Measurements from ENCODE around the gene POLD1.

The POLD1 gene

GRCh38 chr19:50392759-50393158 is 8.6 kb downstream of the POLD1 start:
- DNase-seq: no peak

GRCh38 chr19:50393589-50393988 is 9.4 kb downstream of the POLD1 start:
- DNase-seq: no peak

- DNase-seq: no peak
These were observed 9.9 kb downstream of the POLD1 start for GRCh38 chr19:50394017-50394416.

GRCh38 chr19:50398675-50399367 is 14.7 kb downstream of the POLD1 start:
- DNase-seq: no peak

- DNase-seq: no peak
These were observed 15.2 kb downstream of the POLD1 start for GRCh38 chr19:50399368-50399745.

GRCh38 chr19:50401605-50402450 is 17.7 kb downstream of the POLD1 start:
- DNase-seq: no peak

GRCh38 chr19:50402544-50403301 is 18.6 kb downstream of the POLD1 start:
- DNase-seq: no peak

- DNase-seq: no peak
These were observed 22.1 kb downstream of the POLD1 start for GRCh38 chr19:50406156-50406820.

- no peak for DNase-seq
These were observed 22.7 kb downstream of the POLD1 start for GRCh38 chr19:50406829-50407228.

GRCh38 chr19:50409347-50409746 is 25.2 kb downstream of the POLD1 start:
- DNase-seq: no peak

- no peak for DNase-seq
These were observed 26.0 kb downstream of the POLD1 start for GRCh38 chr19:50410109-50410508.

GRCh38 chr19:50412419-50412818 is 28.3 kb downstream of the POLD1 start:
- DNase-seq: no peak

GRCh38 chr19:50413096-50413495 is 28.9 kb downstream of the POLD1 start:
- DNase-seq: no peak

GRCh38 chr19:50413531-50413930 is 29.4 kb downstream of the POLD1 start:
- no peak for DNase-seq

GRCh38 chr19:50414864-50415660 is 30.9 kb downstream of the POLD1 start:
- DNase-seq: no peak

- no peak for DNase-seq
These were observed 31.5 kb downstream of the POLD1 start for GRCh38 chr19:50415661-50416033.

GRCh38 chr19:50416034-50416977 is 32.2 kb downstream of the POLD1 start:
- DNase-seq: no peak

- DNase-seq: no peak
These were observed 33.2 kb downstream of the POLD1 start for GRCh38 chr19:50417111-50418081.

- DNase-seq: no peak
These were observed 34.3 kb downstream of the POLD1 start, which contains the start of gene SPIB for GRCh38 chr19:50418176-50419021. Gene SPIB (plus strand): TSS chr19:50418938. CDS start chr19:50418963, 25 bp downstream.

All from NCI-H1436 (cell line).